ENCODE results near the gene TTLL5. TPM values are rescaled to one million over a fixed set of nuclear protein-coding genes. Genes with fewer than 3 reads are reported as not detected.

Gene TTLL5, protein sequence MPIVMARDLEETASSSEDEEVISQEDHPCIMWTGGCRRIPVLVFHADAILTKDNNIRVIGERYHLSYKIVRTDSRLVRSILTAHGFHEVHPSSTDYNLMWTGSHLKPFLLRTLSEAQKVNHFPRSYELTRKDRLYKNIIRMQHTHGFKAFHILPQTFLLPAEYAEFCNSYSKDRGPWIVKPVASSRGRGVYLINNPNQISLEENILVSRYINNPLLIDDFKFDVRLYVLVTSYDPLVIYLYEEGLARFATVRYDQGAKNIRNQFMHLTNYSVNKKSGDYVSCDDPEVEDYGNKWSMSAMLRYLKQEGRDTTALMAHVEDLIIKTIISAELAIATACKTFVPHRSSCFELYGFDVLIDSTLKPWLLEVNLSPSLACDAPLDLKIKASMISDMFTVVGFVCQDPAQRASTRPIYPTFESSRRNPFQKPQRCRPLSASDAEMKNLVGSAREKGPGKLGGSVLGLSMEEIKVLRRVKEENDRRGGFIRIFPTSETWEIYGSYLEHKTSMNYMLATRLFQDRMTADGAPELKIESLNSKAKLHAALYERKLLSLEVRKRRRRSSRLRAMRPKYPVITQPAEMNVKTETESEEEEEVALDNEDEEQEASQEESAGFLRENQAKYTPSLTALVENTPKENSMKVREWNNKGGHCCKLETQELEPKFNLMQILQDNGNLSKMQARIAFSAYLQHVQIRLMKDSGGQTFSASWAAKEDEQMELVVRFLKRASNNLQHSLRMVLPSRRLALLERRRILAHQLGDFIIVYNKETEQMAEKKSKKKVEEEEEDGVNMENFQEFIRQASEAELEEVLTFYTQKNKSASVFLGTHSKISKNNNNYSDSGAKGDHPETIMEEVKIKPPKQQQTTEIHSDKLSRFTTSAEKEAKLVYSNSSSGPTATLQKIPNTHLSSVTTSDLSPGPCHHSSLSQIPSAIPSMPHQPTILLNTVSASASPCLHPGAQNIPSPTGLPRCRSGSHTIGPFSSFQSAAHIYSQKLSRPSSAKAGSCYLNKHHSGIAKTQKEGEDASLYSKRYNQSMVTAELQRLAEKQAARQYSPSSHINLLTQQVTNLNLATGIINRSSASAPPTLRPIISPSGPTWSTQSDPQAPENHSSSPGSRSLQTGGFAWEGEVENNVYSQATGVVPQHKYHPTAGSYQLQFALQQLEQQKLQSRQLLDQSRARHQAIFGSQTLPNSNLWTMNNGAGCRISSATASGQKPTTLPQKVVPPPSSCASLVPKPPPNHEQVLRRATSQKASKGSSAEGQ (N-terminal part only)
- 43.1 TPM for total RNA-seq (ENCODE audit: unreplicated experiment)
- long read RNA-seq, partial matches to known transcripts, result 0 of 1 reads
- long read RNA-seq, other reads (novel, unspliced or antisense), result 1 of 1 reads

DNA sequence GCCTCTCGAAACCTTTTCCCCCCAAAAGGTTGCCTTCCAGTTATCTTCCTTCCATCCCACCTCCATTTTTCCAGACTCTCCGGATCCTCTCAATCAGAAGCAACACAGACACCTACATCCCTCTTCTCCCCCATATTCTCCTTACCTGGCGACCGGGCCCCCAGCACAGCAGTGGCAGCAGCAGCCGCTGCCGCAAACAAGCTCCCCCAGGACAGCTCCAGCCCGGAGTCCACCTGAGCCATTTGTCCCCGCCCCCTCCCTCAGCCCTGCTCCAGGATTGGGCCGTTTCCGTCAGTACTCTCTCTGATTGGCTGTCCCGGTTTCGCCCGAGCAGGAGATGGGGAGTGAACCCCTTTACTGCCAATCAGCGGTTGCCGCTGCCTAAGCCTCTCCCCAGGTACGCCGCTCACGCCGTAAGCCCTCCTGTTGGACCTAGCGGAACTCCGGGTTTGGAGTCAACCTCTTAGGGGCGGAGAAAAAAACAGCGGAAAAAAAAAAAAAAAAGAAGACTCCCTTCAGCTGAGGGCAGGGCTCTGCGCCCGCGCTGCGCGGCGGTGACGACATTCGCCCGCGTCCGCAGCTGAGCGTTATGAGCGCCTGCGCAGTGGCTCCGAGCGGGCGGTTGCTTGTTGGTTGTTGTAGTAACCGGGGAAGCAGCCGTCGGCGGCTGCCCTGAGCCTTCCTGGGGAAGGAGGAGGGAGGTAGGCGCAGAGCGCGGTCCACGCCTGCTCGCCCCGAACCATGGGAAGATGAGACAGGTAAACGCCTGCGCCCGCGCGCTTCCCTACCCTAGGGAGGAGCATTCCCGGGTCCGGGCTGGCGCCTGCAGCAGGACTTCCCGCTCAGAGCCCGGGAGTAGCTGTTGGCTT is at the start of gene TTLL5, which contains the start of gene ERG28:
TTLL5 (plus strand) TSS at position 617 of the 869 bp plus-strand sequence. CDS start 1,904 bp downstream, outside the sequence.
ERG28 (minus strand) TSS at position 247 of the 869 bp plus-strand sequence. CDS start 3,374 bp downstream, outside the sequence.
- Mint-ChIP-seq H3K27me3 (ENCODE audit: unreplicated experiment) (no peaks in the 10 kb centered on the region), H3K36me3 (ENCODE audit: unreplicated experiment) (no peaks in the 10 kb centered on the region), H3K27ac (ENCODE audit: unreplicated experiment) (peak within 1 kb of the TSS; percentile 89), H3K4me1 (ENCODE audit: low read depth, unreplicated experiment) (peaks cover 8% of the 10 kb centered on the region), H3K4me3 (ENCODE audit: unreplicated experiment) (peak within 1 kb of the TSS; percentile 97), H3K9me3 (ENCODE audit: unreplicated experiment) (peaks cover 5% of the 10 kb centered on the region)
- TF ChIP-seq CTCF (IDR thresholded peaks at IDR 0.05; ENCODE audit: partially characterized antibody, unreplicated experiment), result no peak
- peak; percentile 95 for DNase-seq

DNA sequence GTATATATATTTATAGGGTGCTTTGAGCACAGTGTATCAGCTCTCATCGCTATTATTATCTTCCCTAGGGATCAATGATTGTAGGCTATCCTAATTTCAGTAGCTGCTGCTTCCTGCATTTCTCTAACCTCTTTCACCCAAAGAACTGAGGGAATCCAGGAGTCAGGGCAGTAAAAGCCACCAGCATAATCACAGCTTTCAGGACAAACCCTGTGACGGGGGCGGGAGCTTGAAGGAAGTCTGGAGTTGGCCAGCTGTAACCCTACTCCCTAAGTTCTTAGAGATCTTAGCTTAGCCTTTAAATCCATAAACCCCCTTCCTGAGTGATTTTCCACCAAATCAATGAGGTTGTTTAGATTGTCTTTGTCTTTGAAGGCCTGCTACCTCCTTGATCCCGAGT is 48.9 kb upstream of the TTLL5 start:
- no peak for DNase-seq
- Mint-ChIP-seq H3K4me1 (ENCODE audit: low read depth, unreplicated experiment) (no peaks in the 10 kb centered on the region), H3K27ac (ENCODE audit: unreplicated experiment) (no peak overlapping the region), H3K27me3 (ENCODE audit: unreplicated experiment) (peaks cover 2% of the 10 kb centered on the region), H3K36me3 (ENCODE audit: unreplicated experiment) (peaks cover 9% of the 10 kb centered on the region), H3K4me3 (ENCODE audit: unreplicated experiment) (no peak overlapping the region), H3K9me3 (ENCODE audit: unreplicated experiment) (peaks cover 3% of the 10 kb centered on the region)
- TF ChIP-seq CTCF (IDR thresholded peaks at IDR 0.05; ENCODE audit: partially characterized antibody, unreplicated experiment), result no peak

DNA sequence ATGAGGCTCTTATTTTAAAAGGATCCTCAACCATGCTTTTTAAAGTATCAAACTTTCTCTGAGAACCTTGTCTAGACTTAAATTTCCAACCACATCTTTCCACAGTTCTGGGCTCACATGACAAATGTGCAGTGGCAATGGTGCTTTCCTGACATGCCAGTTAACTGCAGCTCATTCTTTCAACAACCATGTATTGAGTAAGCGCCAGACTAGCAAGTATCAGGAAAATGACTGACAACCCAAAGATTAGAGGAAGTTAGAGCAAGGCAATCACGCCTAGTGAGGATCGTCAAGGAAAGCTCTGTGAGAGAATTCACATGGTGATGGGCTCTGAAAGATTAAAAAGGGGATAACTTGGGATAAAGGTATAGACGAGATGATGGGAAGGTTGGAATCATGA is 46.9 kb upstream of the TTLL5 start:
- DNase-seq, result no peak
- Mint-ChIP-seq H3K9me3 (ENCODE audit: unreplicated experiment) (no peaks in the 10 kb centered on the region), H3K27ac (ENCODE audit: unreplicated experiment) (no peak overlapping the region), H3K4me1 (ENCODE audit: low read depth, unreplicated experiment) (no peaks in the 10 kb centered on the region), H3K4me3 (ENCODE audit: unreplicated experiment) (no peak overlapping the region), H3K36me3 (ENCODE audit: unreplicated experiment) (peaks cover 9% of the 10 kb centered on the region), H3K27me3 (ENCODE audit: unreplicated experiment) (peaks cover 3% of the 10 kb centered on the region)
- no peak for TF ChIP-seq CTCF (IDR thresholded peaks at IDR 0.05; ENCODE audit: partially characterized antibody, unreplicated experiment)

DNA sequence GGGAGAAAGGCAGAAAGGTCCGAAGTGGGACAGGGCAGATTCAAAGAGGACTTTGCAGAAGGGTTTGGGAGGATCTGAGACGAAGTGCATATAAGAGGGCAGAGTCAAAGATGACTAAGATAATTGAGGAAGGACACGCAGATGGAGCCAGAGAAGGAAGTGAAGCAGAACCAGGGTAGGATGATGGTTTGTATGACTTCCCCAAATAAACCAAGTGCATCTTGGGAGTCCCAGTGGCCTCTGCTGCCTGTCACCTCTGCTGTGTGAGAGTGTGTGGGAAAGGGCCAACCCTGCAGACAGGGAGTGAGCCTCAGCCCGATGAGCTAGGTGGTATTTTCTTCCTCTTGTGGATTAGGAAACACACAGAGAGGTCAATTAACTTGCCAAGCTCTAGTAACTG is 45.8 kb upstream of the TTLL5 start:
- H3K27me3 Mint-ChIP-seq (ENCODE audit: unreplicated experiment), result peaks cover 3% of the 10 kb centered on the region
- no peak for DNase-seq
- H3K27ac Mint-ChIP-seq (ENCODE audit: unreplicated experiment), result no peak overlapping the region
- H3K36me3 Mint-ChIP-seq (ENCODE audit: unreplicated experiment), result peaks cover 9% of the 10 kb centered on the region
- H3K4me3 Mint-ChIP-seq (ENCODE audit: unreplicated experiment), result no peak overlapping the region
- no peak for TF ChIP-seq CTCF (IDR thresholded peaks at IDR 0.05; ENCODE audit: partially characterized antibody, unreplicated experiment)
- no peaks in the 10 kb centered on the region for H3K4me1 Mint-ChIP-seq (ENCODE audit: low read depth, unreplicated experiment)
- no peaks in the 10 kb centered on the region for H3K9me3 Mint-ChIP-seq (ENCODE audit: unreplicated experiment)
